Mesendoderm (in vitro differentiated cells): ENCODE measurements around the gene NUMB.

Source experiments
- DNase-seq: peaks from one replicate; pipeline ENCODE4 v3.0.0; 2013
- H2AK5ac ChIP-seq: 2 replicates; pipeline ENCODE4 v1.6.1; 2013; ENCODE audit warnings: low read length, inconsistent platforms
- H2BK120ac ChIP-seq: 2 replicates; pipeline ENCODE4 v1.6.1; 2013; ENCODE audit warnings: low read depth, mild to moderate bottlenecking, low read length, moderate library complexity, mixed read lengths
- H2BK15ac ChIP-seq: replicated peaks from 2 replicates; pipeline ENCODE4 v1.6.1; 2013; ENCODE audit warnings: low read depth, mild to moderate bottlenecking, moderate library complexity
- H2BK5ac ChIP-seq: 2 replicates; pipeline ENCODE4 v1.6.1; 2013; ENCODE audit warnings: low read length, inconsistent platforms
- H3K18ac ChIP-seq: 2 replicates; pipeline ENCODE4 v1.6.1; 2013; ENCODE audit warnings: mild to moderate bottlenecking, low read length, mixed read lengths
- H3K23ac ChIP-seq: one replicate; pipeline ENCODE4 v1.6.1; 2013; ENCODE audit warnings: low read length
- H3K27ac ChIP-seq: 2 replicates; pipeline ENCODE4 v1.5.1; 2013; ENCODE audit warnings: low read depth, mild to moderate bottlenecking, inconsistent platforms, low read length, moderate library complexity
- H3K27me3 ChIP-seq: 2 replicates; pipeline ENCODE4 v1.6.1; 2013; ENCODE audit warnings: low read length, control low read depth, mild to moderate bottlenecking, inconsistent platforms; ENCODE audit not compliant: insufficient read depth, poor library complexity
- H3K36me3 ChIP-seq: 2 replicates; pipeline ENCODE4 v1.6.1; 2013; ENCODE audit warnings: low read length, inconsistent platforms; ENCODE audit not compliant: control insufficient read depth, insufficient read depth
- H3K4ac ChIP-seq: one replicate; pipeline ENCODE4 v1.6.1; 2013; ENCODE audit warnings: low read depth, mild to moderate bottlenecking, low read length, moderate library complexity
- H3K4me1 ChIP-seq: 2 replicates; pipeline ENCODE4 v1.6.1; 2013; ENCODE audit warnings: low read depth, low read length, inconsistent platforms; ENCODE audit not compliant: control insufficient read depth
- H3K4me2 ChIP-seq: 2 replicates; pipeline ENCODE4 v1.6.1; 2013; ENCODE audit warnings: low read length
- H3K4me3 ChIP-seq: 2 replicates; pipeline ENCODE4 v1.5.1; 2013; ENCODE audit warnings: mild to moderate bottlenecking, low read length
- H3K56ac ChIP-seq: one replicate; pipeline ENCODE4 v1.6.1; 2013; ENCODE audit warnings: low read length
- H3K79me1 ChIP-seq: 2 replicates; pipeline ENCODE4 v1.6.1; 2013; ENCODE audit warnings: low read length, inconsistent platforms
- H3K79me2 ChIP-seq: 2 replicates; pipeline ENCODE4 v1.6.1; 2013; ENCODE audit warnings: mild to moderate bottlenecking, low read length; ENCODE audit not compliant: control insufficient read depth, insufficient read depth
- H3K9ac ChIP-seq: 2 replicates; pipeline ENCODE4 v1.6.1; 2013; ENCODE audit warnings: low read length, inconsistent platforms
- H4K5ac ChIP-seq: one replicate; pipeline ENCODE4 v1.6.1; 2013; ENCODE audit warnings: low read length
- H4K8ac ChIP-seq: one replicate; pipeline ENCODE4 v1.6.1; 2013; ENCODE audit warnings: low read depth, mild to moderate bottlenecking, control low read depth, low read length, moderate library complexity
- WGBS: extraction: QIAGEN DNeasy Blood & Tissue Kit; methylation state at CpG from one replicate; pipeline ENCODE4 v1.1.7; 2013; ENCODE audit warnings: low lambda C conversion rate, missing lambda C conversion rate; ENCODE audit not compliant: insufficient coverage; ENCODE audit errors: extremely low coverage; 5-methylcytosine and 5-hydroxymethylcytosine counted together

Gene NUMB

GRCh38 chr14:73254247-73255004 lies 203.9 kb downstream of the NUMB start:
- no peak overlapping the region for H3K23ac ChIP-seq
- no CpG with 5 or more reads among the region's 28 CpGs for WGBS
- no peak for DNase-seq
- H4K8ac ChIP-seq, result no peak overlapping the region
- H2BK5ac ChIP-seq, result no peak overlapping the region
- no peak overlapping the region for H4K5ac ChIP-seq
- H3K56ac ChIP-seq, result no peak overlapping the region
- H3K4me3 ChIP-seq, result no peak overlapping the region
- no peak overlapping the region for H2BK15ac ChIP-seq
- no peak overlapping the region for H3K4me2 ChIP-seq
- no peaks in the 10 kb centered on the region for H3K27me3 ChIP-seq
- no peaks in the 10 kb centered on the region for H3K79me2 ChIP-seq
- H3K27ac ChIP-seq, result no peak overlapping the region
- H2AK5ac ChIP-seq, result no peak overlapping the region
- H2BK120ac ChIP-seq, result no peak overlapping the region
- H3K4ac ChIP-seq, result no peak overlapping the region
- H3K4me1 ChIP-seq, result no peaks in the 10 kb centered on the region
- H3K36me3 ChIP-seq, result no peaks in the 10 kb centered on the region
- H3K18ac ChIP-seq, result no peak overlapping the region
- H3K9ac ChIP-seq, result no peak overlapping the region
- no peaks in the 10 kb centered on the region for H3K79me1 ChIP-seq

- no peak overlapping the region for H3K4me3 ChIP-seq
- no peak overlapping the region for H3K27ac ChIP-seq
- no peak overlapping the region for H4K8ac ChIP-seq
- H2BK120ac ChIP-seq, result no peak overlapping the region
- no peak overlapping the region for H3K4ac ChIP-seq
- H3K4me1 ChIP-seq, result no peaks in the 10 kb centered on the region
- H3K79me2 ChIP-seq, result no peaks in the 10 kb centered on the region
- no peak overlapping the region for H4K5ac ChIP-seq
- no CpG with 5 or more reads among the region's 12 CpGs for WGBS
- no peak overlapping the region for H3K9ac ChIP-seq
- no peaks in the 10 kb centered on the region for H3K36me3 ChIP-seq
- no peak overlapping the region for H3K4me2 ChIP-seq
- no peak overlapping the region for H2BK5ac ChIP-seq
- H3K23ac ChIP-seq, result no peak overlapping the region
- H3K79me1 ChIP-seq, result no peaks in the 10 kb centered on the region
- H2AK5ac ChIP-seq, result no peak overlapping the region
- no peak overlapping the region for H3K18ac ChIP-seq
- no peak for DNase-seq
- H2BK15ac ChIP-seq, result no peak overlapping the region
- H3K27me3 ChIP-seq, result no peaks in the 10 kb centered on the region
- no peak overlapping the region for H3K56ac ChIP-seq
Observed at GRCh38 chr14:73253721-73254120, 204.6 kb downstream of the NUMB start.

GRCh38 chr14:73253323-73253610 lies 205.1 kb downstream of the NUMB start:
- H3K4me1 ChIP-seq, result no peaks in the 10 kb centered on the region
- H3K4me2 ChIP-seq, result no peak overlapping the region
- H4K5ac ChIP-seq, result no peak overlapping the region
- no peak overlapping the region for H3K56ac ChIP-seq
- no peak overlapping the region for H3K27ac ChIP-seq
- no peaks in the 10 kb centered on the region for H3K79me1 ChIP-seq
- H4K8ac ChIP-seq, result no peak overlapping the region
- no peak overlapping the region for H3K9ac ChIP-seq
- H3K4ac ChIP-seq, result no peak overlapping the region
- no peak overlapping the region for H2BK120ac ChIP-seq
- H3K27me3 ChIP-seq, result no peaks in the 10 kb centered on the region
- DNase-seq, result no peak
- H3K36me3 ChIP-seq, result no peaks in the 10 kb centered on the region
- H3K79me2 ChIP-seq, result no peaks in the 10 kb centered on the region
- no peak overlapping the region for H2BK15ac ChIP-seq
- no peak overlapping the region for H3K18ac ChIP-seq
- no CpG with 5 or more reads among the region's 10 CpGs for WGBS
- no peak overlapping the region for H2BK5ac ChIP-seq
- no peak overlapping the region for H3K23ac ChIP-seq
- no peak overlapping the region for H3K4me3 ChIP-seq
- no peak overlapping the region for H2AK5ac ChIP-seq

DNA sequence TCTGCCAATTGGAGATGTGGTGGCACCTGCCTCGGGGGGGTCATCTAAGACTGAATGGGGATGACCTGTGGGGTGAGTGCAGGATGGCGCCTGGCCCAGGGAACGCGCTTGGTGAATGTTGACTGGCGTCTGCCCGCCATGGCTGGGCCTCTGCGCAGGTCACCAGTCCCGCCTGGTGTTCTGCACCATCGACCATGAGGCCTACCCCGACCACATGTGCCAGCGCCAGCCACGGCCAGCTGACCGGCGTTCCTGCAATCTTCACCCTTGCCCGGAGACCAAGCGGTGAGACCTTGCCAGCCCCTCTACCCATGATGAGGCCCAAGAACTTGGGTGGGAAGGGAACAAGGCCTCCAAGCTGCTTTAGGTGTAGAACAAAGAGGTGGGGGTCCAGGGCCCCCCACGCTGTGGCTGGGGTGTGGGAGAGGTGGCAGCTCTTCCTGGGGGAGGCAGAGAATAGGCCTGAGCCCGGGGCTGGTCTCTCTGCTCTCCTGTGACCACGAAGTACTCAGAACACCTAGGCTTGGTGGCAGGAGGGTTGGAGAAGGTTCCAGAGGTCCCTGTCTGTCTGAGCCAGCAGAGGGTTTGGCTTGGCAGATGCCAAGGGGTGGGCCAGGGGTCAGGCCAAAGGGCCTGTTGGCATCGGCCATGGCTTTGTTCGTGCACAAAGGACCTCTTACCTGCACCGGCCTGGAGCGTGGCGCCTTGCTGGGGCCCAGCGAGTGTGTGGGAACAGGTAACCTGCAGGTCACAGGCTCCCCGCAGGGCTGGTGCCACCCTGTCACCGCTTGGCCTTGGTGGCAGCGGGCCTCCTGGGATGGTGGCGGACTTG lies 205.6 kb downstream of the NUMB start:
- Histone ChIP-seq H4K8ac (no peak overlapping the region), H3K4me3 (no peak overlapping the region), H3K79me1 (no peaks in the 10 kb centered on the region), H4K5ac (no peak overlapping the region), H2BK120ac (no peak overlapping the region), H3K4me1 (no peaks in the 10 kb centered on the region), H3K27ac (no peak overlapping the region), H3K18ac (no peak overlapping the region), H2AK5ac (no peak overlapping the region), H3K23ac (no peak overlapping the region), H3K9ac (no peak overlapping the region), H3K36me3 (no peaks in the 10 kb centered on the region), H3K79me2 (no peaks in the 10 kb centered on the region), H3K4me2 (no peak overlapping the region), H3K27me3 (no peaks in the 10 kb centered on the region), H2BK15ac (no peak overlapping the region), H3K56ac (no peak overlapping the region), H2BK5ac (no peak overlapping the region), H3K4ac (no peak overlapping the region)
- no peak for DNase-seq
- no CpG with 5 or more reads among the region's 29 CpGs for WGBS

DNA sequence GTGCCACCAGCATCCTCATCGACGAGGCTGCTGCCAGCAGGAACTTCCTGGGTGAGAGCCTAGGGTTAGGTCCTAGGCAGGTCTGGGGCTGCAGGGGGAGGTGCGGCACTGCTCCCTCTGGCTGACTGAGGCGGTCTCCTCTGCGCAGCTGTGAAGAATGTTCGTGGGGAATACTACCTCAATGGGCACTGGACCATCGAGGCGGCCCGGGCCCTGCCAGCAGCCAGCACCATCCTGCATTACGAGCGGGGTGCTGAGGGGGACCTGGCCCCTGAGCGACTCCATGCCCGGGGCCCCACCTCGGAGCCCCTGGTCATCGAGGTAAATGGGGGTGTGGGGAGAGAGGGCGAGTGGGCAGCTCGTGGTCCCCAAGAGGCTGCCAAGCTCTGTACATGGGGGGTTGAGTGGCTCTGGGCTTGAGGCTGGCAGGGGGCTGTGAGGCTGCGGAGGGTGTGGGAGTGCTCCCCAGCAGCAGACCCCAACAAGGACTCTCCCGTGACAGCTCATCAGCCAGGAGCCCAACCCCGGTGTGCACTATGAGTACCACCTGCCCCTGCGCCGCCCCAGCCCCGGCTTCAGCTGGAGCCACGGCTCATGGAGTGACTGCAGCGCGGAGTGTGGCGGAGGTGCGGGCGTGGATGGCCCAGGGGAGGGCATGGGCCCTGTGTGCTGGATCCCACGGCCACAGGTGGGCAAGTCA lies 206.7 kb downstream of the NUMB start:
- H3K9ac ChIP-seq, result no peak overlapping the region
- no peak overlapping the region for H3K4me2 ChIP-seq
- DNase-seq, result no peak
- H3K4me1 ChIP-seq, result no peaks in the 10 kb centered on the region
- no peak overlapping the region for H2BK15ac ChIP-seq
- no peak overlapping the region for H3K56ac ChIP-seq
- no peak overlapping the region for H3K4me3 ChIP-seq
- H3K27ac ChIP-seq, result no peak overlapping the region
- no peaks in the 10 kb centered on the region for H3K79me2 ChIP-seq
- no peaks in the 10 kb centered on the region for H3K36me3 ChIP-seq
- no peak overlapping the region for H2BK5ac ChIP-seq
- no CpG with 5 or more reads among the region's 30 CpGs for WGBS
- H2AK5ac ChIP-seq, result no peak overlapping the region
- no peak overlapping the region for H4K8ac ChIP-seq
- no peak overlapping the region for H2BK120ac ChIP-seq
- no peak overlapping the region for H4K5ac ChIP-seq
- no peaks in the 10 kb centered on the region for H3K79me1 ChIP-seq
- no peak overlapping the region for H3K18ac ChIP-seq
- H3K23ac ChIP-seq, result no peak overlapping the region
- no peak overlapping the region for H3K4ac ChIP-seq
- H3K27me3 ChIP-seq, result no peaks in the 10 kb centered on the region
